NCI-H345 treated with DMSO at 0.1 percent for 48 hours (cell line): ENCODE results near the gene NRXN2.

Experiments used
- DNase-seq: peaks from one replicate; lab custom pipeline; 2025; ENCODE audit not compliant: unreplicated experiment; lab: John Stamatoyannopoulos, UW

NRXN2 gene

DNA sequence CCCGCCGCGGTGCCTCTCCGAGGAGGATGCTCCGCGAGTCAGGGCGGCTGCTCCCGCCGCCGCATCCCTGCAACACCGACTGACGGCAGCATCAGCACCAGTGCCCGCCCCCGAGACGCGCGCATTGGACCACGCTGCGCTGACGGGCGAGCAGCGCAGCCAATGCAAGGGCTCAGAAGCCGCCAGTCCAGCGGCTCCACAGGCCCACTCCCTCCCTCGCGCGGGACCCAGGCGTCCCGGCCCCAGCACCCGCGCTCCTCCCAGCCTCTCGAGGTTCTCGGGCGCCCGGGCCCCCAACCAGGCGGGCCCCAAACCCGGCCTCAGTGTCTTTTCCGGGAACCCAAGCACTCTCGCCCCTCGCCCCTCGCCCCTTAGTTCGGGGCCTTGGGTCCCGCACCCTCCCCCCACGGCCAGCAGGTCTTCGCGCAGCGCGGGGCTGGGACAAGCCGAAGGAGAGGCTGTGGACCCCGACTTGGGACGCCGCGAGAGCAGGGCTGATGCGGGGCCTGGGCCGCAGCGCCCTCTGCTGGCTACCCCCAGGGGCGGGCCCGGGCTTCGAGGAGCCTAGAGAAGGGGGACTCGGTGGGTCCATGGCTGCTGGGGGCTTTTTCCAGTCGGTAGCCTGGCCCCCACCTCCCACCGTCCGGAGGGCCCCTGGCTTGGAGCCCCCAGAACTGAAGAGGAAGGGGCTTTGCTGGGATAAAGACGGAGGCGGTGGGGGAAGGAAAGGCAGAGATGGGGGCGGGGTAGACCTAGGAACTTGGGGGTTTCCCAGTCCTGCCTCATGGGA is at the start of gene NRXN2:
NRXN2 (minus strand) TSS at position 81 of the 790 bp plus-strand sequence. CDS start 9,498 bp downstream, outside the sequence.
- peak; percentile 74 for DNase-seq

- DNase-seq: no peak
Observed at GRCh38 chr11:64772303-64773018, 49.5 kb upstream of the NRXN2 start.

- DNase-seq: no peak
Observed at GRCh38 chr11:64771861-64772260, 48.9 kb upstream of the NRXN2 start.

DNA sequence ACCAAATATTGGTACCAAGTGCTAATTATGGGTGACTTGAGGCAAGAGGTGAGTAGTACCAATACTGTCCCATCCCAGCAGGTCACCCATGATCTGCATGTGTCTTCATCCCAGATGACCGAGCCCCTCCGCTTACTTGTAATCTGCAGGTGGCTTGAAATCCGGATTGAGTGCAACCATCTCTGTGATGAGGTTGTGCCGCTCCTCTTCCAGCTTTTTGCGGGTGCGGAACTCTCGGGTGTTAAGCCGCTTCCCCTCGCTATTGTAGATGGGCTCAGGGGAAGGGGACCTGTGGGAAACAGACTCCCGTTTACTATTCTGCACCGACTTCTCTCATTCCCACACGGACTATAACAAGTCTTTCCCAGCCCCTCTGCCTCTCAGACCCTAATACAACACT is 47.1 kb upstream of the NRXN2 start:
- DNase-seq: no peak

DNA sequence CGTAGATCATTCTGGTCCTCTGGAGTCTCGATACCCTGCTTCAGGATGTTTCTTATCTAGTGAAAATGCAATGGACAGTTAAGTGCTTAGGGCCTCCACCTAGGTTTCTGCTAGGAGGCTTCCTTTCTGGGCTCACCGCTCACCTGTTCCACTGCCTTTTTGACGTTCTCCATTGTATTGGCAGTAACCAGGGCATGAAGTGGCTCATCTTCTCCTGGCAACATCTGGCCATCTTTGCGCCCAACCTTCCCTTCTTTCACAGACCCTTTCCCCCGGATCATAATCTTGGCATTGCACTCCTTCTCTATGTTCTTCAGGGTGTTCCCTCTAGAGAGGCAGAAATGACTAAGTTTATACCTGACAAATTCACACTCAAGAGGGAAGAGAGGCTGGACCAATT is 46.3 kb upstream of the NRXN2 start:
- DNase-seq: no peak

- DNase-seq: no peak
Observed at GRCh38 chr11:64768300-64768694, 45.3 kb upstream of the NRXN2 start.

GRCh38 chr11:64767344-64768299 is 44.6 kb upstream of the NRXN2 start:
- no peak for DNase-seq

DNA sequence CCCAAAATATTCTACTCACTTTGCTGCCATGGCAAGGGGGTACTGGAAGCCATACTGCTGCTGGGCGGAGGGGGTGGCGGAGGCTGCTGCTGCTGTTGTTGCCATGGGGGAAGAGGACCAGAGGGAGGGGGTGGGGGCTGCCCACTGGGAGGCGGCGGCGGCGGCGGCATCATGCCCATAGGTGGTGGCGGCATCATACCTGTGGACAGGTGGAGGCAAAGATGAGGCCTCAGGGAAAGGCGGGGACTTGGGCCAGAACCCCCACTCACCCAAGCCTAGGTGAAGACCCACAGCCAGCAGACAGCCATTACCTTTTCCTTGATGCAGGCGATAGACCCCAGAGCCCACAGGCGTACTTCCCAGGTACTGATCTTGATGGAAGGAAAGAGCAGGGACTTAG is 43.9 kb upstream of the NRXN2 start:
- no peak for DNase-seq

GRCh38 chr11:64765851-64766665 is 43.1 kb upstream of the NRXN2 start:
- no peak for DNase-seq

DNA sequence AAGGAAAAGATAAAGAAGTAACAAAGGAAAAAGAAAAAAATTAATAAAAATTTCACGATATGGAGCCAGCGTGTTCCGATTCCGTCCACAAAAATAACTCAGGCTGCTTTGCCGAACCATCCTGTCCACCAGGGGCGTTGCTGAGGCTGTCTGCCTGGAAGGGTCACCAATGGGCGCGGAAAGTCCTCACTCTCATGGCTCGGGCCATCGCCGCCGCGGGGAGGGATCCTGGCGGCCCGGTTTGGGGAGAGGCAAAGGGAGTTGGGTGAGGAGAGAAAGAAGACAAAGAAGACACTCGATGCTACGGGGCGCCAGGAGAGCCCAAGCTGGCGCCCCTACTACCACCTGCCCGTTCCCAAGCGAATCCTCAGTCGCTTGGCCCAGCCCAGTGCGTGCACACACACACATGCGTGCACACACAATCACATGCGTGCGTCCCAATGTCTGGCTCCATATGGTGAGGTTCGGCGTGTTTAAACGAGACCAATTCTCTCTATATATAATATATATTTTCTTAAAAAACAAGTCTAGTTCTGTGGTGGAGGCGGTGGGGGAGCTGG is 42.4 kb upstream of the NRXN2 start:
- no peak for DNase-seq

- DNase-seq: no peak
Observed at GRCh38 chr11:64764753-64765152, 41.8 kb upstream of the NRXN2 start.

GRCh38 chr11:64764040-64764611 is 41.1 kb upstream of the NRXN2 start:
- DNase-seq: no peak

GRCh38 chr11:64763526-64764039 is 40.6 kb upstream of the NRXN2 start:
- DNase-seq: no peak

DNA sequence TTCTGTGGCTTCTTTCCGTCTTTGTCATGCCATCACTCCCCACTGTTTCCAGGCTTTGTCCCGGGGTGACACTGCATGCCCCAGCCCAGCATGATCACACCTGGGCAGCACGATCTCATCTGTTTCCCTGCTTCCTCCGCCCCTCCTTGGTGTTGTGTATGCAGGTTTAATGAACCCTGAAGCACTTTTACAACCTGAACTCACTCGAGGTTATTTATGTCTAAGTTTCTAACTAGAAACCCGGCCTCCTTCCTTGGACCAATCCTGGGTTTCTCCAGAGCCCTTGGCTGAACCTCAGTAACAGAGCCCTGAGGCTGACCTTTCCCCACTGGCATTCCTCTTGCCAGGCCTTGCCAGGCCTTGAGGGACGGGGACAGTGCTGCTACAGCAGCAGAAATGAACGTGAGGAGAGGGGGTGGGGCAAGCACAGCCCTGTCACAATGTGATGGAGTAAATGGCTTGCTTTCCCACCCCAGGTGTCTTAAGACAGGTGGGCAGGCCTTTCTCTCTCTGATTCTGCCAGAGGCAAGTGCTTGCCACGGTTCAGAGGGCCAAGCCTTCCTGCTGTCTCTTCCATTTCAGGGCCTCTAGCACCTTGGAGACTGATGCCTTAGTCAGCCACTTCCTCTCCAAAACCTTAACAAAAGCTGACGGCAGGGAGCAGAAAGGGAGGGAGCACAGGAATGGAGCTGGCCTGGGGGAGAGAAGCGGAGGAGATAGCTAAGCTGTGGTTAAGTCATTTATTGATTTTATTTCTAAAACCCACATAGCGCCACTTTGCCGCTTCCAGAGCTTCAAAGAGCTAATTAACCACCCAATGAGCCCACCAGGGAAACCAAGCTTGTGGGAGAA is 39.9 kb upstream of the NRXN2 start:
- peak; percentile 22 for DNase-seq

DNA sequence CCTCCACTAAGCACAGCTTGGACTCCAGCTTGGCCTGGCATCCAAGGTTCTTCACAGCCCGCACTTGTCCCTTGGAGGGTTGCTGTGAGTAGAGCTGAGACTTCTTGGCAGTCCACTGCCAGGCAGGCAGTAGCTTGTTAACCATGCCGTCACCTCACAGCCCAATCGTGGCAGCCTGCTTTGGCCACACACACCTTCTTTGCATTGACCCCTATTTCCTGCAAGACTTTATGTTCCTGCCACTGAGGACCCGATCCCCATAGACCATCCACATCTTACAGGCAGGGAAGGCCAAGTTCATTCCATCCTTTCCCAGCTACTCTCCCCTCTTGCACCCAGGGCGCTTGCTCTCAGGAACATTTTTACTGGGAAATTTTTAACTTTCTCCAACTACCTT is 39.3 kb upstream of the NRXN2 start:
- no peak for DNase-seq

- no peak for DNase-seq
Observed at GRCh38 chr11:64760759-64761420, 37.9 kb upstream of the NRXN2 start.

DNA sequence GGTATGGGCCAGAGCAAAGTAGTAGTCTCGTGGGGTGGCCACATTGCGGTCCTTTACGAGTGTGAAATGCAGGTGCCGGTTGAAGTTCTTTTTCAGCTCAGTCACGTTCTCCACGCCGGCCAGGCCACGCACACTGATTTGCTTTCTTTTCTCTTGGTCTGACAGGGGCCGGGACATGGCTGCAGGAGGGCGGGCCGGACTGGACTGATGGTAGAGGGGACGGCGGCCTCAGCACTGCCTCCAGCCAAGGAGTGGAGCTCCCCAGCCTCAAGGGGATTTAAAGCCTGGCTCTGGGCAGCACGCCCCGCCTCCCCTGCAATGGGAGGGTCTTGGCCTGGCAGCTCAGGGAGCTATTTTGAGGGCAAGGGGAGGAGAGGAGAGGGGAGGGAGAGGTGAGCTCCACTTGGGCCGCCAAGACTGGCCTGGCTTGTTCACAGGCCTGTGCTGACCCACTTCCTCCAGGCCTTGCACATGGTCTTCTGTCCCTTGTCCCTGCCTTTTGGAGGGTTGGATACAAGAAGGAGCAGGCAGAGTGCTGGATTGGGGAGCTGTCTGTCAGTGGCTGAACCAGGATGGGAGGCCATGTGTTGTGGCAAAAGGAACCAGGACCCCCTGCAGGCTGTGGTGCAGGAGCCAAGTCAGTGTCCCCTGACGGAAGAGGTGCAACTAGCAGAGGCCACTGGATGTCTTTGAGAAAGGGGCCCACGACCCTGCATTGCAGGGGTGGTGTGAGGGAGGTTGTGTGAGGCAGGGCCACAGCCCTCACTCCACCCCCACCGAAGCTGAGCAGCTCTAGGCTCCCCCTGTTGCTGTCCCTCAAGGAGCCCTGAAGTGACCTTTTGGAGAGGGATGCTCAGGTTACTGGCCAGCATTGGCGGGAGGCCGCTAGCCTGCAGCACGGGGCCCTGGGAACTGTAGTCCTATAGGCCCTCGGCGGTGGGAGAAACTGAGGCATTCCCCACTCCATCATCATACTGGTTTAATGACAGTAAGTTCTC is 37.0 kb upstream of the NRXN2 start, which contains the start of gene PYGM:
PYGM (minus strand) TSS at position 253 of the 998 bp plus-strand sequence; CDS start at position 177, 76 bp downstream.
- no peak for DNase-seq
